HG03095 (cell line): ENCODE results near the gene KISS1R.

ENCODE experiments used
- ATAC-seq: cut with Tn5 transposase; IDR thresholded peaks from one replicate; pipeline ENCODE4 v1.9.1; 2021; ENCODE audit warnings: moderate library complexity; ENCODE audit not compliant: unreplicated experiment

The KISS1R gene

DNA sequence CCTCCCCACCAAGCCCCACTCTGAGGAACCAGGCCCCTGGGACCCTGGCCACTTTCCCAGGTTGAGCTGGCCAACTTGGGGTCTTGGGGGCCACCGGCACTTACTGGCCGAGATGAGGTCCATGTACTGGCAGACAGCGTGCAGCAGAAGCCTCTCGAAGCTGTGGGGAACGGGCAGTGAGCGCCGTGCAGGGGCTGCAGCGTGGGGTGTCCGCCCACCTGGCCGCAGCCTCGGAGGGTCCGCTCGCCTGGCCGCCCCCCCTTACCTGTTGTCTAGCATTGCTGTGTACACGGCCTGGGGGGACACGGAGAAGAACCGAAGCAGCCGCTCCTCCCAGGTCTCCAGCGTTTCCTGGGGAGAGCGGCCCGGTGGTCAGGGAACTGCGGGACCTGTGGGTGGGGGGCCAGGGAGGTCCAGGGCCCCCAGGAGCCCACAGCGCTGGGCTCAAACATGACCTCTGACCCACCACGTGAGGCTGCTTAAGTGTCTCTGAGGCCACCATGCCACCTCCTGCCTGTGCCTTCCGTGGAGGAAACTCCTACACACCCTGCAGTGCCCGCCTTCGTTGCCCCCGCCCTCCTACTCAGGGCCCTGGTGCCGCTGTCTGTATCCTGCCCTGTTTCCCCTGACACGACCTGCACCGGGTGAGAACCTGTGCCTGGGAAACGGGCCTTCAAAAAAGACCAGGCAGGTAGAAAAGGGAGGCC lies 17.6 kb upstream of the KISS1R start:
- ATAC-seq: no peak

GRCh38 chr19:900043-900301 lies 17.2 kb upstream of the KISS1R start:
- no peak for ATAC-seq

- no peak for ATAC-seq
Measured at GRCh38 chr19:900302-901111, 16.6 kb upstream of the KISS1R start.

- ATAC-seq: no peak
Measured at GRCh38 chr19:901216-902092, 15.7 kb upstream of the KISS1R start.

DNA sequence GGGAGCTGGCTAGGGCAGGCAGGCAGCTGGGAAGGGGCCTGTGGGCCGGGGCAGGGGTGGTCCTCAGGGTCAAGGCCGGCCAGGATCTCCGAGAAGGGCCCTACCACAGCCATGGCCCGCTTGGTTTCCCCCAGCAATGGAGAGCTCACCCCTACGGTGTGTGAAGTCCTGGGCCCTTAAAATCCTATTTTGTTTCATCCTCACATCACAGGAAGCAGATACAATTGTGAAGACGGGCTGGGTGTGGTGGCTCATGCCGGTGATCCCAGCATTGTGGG lies 15.1 kb upstream of the KISS1R start:
- ATAC-seq: no peak

DNA sequence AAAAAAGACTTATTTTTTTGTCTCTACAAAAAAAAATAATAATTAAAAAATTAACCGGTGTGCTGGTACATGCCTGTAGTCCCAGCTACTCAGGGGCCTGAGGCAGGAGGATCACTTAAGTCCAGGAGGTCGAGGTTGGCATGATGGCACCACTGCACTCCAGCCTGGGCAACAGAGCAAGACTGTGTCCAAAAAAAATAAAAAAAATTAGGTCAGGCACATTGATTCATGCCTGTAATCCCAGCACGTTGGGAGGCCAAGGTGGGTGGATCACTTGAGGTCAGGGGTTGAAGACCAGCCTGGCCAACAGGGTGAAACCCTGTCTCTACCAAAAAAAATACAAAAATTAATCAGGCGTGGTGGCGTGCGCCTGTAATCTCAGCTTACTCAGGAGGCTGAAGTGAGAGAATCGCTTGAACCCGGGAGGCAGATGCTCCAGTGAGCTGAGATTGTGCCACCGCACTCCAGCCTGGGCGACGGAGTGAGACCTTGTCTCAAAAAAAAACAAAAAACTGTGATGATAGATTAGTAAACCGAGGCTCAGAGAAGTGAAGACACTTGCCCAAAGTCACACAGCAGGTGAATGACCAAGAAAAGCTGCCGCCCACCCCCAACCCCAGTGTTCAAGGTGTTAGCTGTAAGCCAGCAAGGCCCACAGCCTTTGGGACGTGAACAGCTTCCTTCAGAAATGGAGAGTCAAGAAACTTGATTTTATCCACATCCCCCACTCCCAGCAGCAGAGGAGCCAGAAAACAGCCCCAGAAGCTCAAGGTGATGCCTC lies 14.5 kb upstream of the KISS1R start:
- no peak for ATAC-seq

DNA sequence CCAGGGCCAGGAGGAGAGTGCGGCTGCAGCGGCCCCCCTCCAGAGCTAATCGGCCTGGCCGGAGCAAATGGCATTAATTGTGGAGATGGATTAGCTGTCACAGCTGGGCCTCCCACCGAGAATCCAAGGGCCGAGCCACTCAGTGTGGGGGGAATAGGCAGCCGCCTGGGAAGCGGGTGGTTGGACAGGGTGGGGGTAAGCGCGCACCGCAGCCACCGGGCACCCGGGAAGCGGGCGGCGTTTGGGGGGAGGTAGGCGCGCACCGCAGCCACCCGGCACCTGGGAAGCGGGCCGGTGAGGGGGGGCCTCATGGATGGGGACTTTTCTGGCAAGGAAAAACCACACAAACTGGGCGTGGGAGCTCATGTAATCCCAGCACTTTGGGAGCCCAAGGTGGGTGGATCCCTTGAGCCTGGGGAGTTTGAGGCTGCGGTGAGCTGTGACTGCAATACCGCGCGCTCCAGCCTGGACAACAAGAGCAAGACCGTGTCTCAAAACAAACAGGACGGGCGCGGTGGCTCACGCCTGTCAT lies 13.8 kb upstream of the KISS1R start:
- ATAC-seq: no peak

GRCh38 chr19:904545-904944 lies 12.6 kb upstream of the KISS1R start:
- no peak for ATAC-seq

- no peak for ATAC-seq
Measured at GRCh38 chr19:906480-906879, 10.7 kb upstream of the KISS1R start.

DNA sequence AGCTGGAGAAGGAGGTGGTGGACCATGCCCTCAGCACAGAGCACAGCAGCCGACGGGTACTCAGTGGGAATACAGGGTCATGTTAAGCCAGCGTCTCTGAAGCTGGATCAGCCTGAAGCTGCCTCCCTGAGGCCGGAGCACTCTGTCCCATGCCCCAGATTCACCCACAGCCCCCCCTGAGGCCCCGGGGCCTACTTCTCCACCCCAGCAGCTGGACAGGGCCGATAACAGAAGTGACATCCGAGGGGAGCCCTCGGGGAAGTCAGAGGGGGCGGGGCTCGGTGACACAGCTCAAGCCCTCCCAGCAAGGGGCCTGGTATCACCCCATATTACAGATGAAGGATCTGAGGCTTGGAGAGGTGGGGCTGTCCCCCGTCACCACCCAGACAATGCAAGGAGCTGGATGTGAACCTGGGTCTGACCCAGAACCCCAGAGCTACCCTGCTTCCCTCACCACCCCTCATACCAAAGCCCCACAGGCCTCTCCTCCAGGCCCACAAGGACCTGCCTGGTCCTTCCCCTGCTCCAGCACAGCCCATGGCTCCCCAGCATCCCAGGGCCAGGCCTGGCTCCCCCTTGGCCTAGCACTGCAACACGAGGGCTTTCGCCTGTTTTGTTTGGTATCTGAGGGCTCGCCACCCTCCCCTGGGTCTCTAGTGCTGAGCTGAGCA lies 9.8 kb upstream of the KISS1R start:
- no peak for ATAC-seq

- no peak for ATAC-seq
Measured at GRCh38 chr19:911197-912033, 5.7 kb upstream of the KISS1R start.

GRCh38 chr19:912181-913079 lies 4.7 kb upstream of the KISS1R start:
- ATAC-seq: no peak

DNA sequence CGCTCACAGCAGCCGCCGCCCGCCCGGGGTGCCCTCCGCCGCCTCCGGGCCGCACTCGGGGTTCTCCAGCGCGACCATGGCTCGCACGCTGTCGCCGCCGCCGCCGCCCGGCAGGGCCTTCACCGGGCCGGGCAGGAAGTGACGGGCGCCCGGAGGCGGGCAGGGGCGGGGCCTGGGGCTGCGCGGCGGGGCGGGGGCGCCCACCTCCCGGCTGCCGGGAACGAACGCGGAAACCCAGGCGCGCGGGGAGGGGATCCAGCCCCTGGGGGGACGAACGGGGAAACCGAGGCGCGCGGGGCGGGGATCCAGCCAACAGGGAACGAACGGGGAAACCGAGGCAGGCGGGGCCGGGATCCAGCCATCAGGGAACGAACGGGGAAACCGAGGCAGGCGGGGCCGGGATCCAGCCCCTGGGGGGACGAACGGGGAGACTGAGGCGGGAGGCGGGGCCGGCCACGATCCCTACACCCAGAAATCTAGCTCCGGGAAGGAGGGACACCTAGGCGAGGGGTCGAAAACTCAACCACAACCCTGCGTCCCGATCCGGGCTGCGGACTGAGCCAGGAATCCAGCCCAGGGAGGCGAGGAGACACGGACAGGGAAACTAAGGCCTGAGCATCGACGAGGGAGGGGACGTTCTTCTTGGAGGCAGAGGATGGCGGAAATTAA lies 3.9 kb upstream of the KISS1R start, which contains the start of gene R3HDM4:
Gene R3HDM4 (minus strand): TSS at position 140 of the 669 bp plus-strand sequence. CDS start 62 bp downstream, at position 78.
- ATAC-seq: no peak

GRCh38 chr19:916645-917322 lies 349 bp upstream of the KISS1R start:
- ATAC-seq: no peak

- no peak for ATAC-seq
Measured at GRCh38 chr19:918152-918437, 962 bp downstream of the KISS1R start.

GRCh38 chr19:918481-919198 lies 1.5 kb downstream of the KISS1R start:
- no peak for ATAC-seq
